Neuronal stem cell (in vitro differentiated cells): ENCODE measurements around the gene SIK2.
"Not testable (repeated sequence)": the region's sequence is repeated elsewhere in the genome, so short reads cannot be mapped to it uniquely, and the experiment has no call there.

ENCODE experiments used
- DNase-seq: peaks from one replicate; pipeline ENCODE4 v3.0.0-alpha.2; 2013; ENCODE audit warnings: low spot score
- H2AFZ ChIP-seq: one replicate; pipeline ENCODE4 v1.6.1; 2013; ENCODE audit warnings: mild to moderate bottlenecking, low read length, inconsistent platforms
- H2AK5ac ChIP-seq: 2 replicates; pipeline ENCODE4 v1.6.1; 2013; ENCODE audit warnings: low read depth, mild to moderate bottlenecking, inconsistent platforms, low read length, moderate library complexity, mixed read lengths
- H2BK120ac ChIP-seq: 2 replicates; pipeline ENCODE4 v1.6.1; 2013; ENCODE audit warnings: low read depth, mild to moderate bottlenecking, inconsistent platforms, low read length, moderate library complexity, mixed read lengths
- H2BK12ac ChIP-seq: one replicate; pipeline ENCODE4 v1.6.1; 2013; ENCODE audit warnings: low read length, inconsistent platforms
- H2BK15ac ChIP-seq: 2 replicates; pipeline ENCODE4 v1.6.1; 2013; ENCODE audit warnings: mild to moderate bottlenecking, low read length, inconsistent platforms, mixed read lengths
- H2BK5ac ChIP-seq: one replicate; pipeline ENCODE4 v1.6.1; 2013; ENCODE audit warnings: inconsistent platforms, mild to moderate bottlenecking, low read length, moderate library complexity
- H3K14ac ChIP-seq: one replicate; pipeline ENCODE4 v1.6.1; 2013; ENCODE audit warnings: low read length, inconsistent platforms
- H3K18ac ChIP-seq: 2 replicates; pipeline ENCODE4 v1.6.1; 2013; ENCODE audit warnings: low read length, inconsistent platforms
- H3K23ac ChIP-seq: 2 replicates; pipeline ENCODE4 v1.6.1; 2013; ENCODE audit warnings: low read depth, mild to moderate bottlenecking, mixed read lengths, low read length, inconsistent platforms; ENCODE audit not compliant: poor library complexity
- H3K27ac ChIP-seq: replicated peaks from 3 replicates; pipeline ENCODE4 v1.5.1; 2013; ENCODE audit warnings: low read length, inconsistent platforms
- H3K27me3 ChIP-seq, 3 experiments: 2 replicates each; pipeline ENCODE4 v1.6.1; 2013; ENCODE audit warnings: low read length in 3 of 3, mild to moderate bottlenecking in 2 of 3, inconsistent platforms in 1 of 3, low read depth in 1 of 3, mixed read lengths in 1 of 3, moderate library complexity in 1 of 3; ENCODE audit not compliant: control insufficient read depth in 3 of 3, insufficient read depth in 3 of 3
- H3K36me3 ChIP-seq, 2 donors: replicated peaks in 1 of 2; 2 replicates each; pipeline ENCODE4 v1.6.1; 2013; ENCODE audit warnings: low read length in 2 of 2; ENCODE audit not compliant: control insufficient read depth in 2 of 2, insufficient read depth in 2 of 2
- H3K4ac ChIP-seq: 2 replicates; pipeline ENCODE4 v1.6.1; 2013; ENCODE audit warnings: inconsistent platforms, mild to moderate bottlenecking, low read length, moderate library complexity
- H3K4me1 ChIP-seq, 2 donors: 1 replicate in 1 of 2; 2 replicates in 1 of 2; pipeline ENCODE4 v1.6.1; 2013; ENCODE audit warnings: low read length in 2 of 2, low read depth in 1 of 2; ENCODE audit not compliant: control insufficient read depth in 2 of 2, insufficient read depth in 1 of 2
- H3K4me2 ChIP-seq: one replicate; pipeline ENCODE4 v1.6.1; 2013; ENCODE audit warnings: mild to moderate bottlenecking, low read length, inconsistent platforms; ENCODE audit not compliant: insufficient read depth, poor library complexity, severe bottlenecking
- H3K4me3 ChIP-seq, 2 donors: 2 replicates each; pipeline ENCODE4 v1.5.1; 2013; ENCODE audit warnings: low read length in 2 of 2, mild to moderate bottlenecking in 2 of 2, inconsistent platforms in 1 of 2, moderate library complexity in 1 of 2
- H3K79me1 ChIP-seq: one replicate; pipeline ENCODE4 v1.6.1; 2013; ENCODE audit warnings: low read depth, mild to moderate bottlenecking, inconsistent platforms, low read length, moderate library complexity
- H3K9ac ChIP-seq: one replicate; pipeline ENCODE4 v1.6.1; 2013; ENCODE audit warnings: mild to moderate bottlenecking, low read depth, low read length, inconsistent platforms; ENCODE audit not compliant: poor library complexity
- H3K9me3 ChIP-seq, 2 donors: replicated peaks in 1 of 2; 2 replicates each; pipeline versions ENCODE3 to v1.6.1; 2013; ENCODE audit warnings: low read length in 2 of 2, mild to moderate bottlenecking in 2 of 2, inconsistent platforms in 1 of 2, low read depth in 1 of 2, mixed read lengths in 1 of 2, moderate library complexity in 1 of 2; ENCODE audit not compliant: control insufficient read depth in 2 of 2, insufficient read depth in 1 of 2
- H4K8ac ChIP-seq: one replicate; pipeline ENCODE4 v1.6.1; 2013; ENCODE audit warnings: low read depth, mild to moderate bottlenecking, inconsistent platforms, low read length, moderate library complexity
- H4K91ac ChIP-seq: one replicate; pipeline ENCODE4 v1.6.1; 2013; ENCODE audit warnings: low read length, low read depth, mild to moderate bottlenecking, inconsistent platforms; ENCODE audit not compliant: poor library complexity
- WGBS, 2 donors: extraction: QIAGEN DNeasy Blood & Tissue Kit; methylation state at CpG; one replicate each; pipeline ENCODE4 v1.1.7; 2013; ENCODE audit warnings: missing lambda C conversion rate in 2 of 2, mixed read lengths in 1 of 2; ENCODE audit not compliant: insufficient read length in 2 of 2, insufficient replicate concordance in 1 of 2; ENCODE audit errors: extremely low coverage in 2 of 2; 5-methylcytosine and 5-hydroxymethylcytosine counted together

Gene SIK2

DNA sequence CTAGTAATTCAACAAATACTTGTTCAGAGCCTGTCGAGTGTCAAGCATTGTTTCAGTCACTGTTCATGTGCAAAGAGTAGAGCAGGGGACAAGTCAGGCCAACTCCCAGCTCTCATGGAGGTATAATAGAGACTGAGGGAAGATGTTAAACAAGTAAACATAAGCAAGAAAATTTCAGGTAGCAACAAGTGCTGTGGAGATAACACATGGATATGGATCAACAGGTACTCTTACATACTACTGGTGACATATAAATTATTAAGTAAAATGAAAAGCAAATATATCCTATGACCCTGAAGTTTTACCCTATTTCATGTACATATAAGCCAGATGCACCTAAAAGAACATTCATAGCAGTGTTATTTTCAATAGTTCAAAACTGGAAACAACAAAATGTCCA is 42.7 kb downstream of the SIK2 start:
- Histone ChIP-seq H3K4me3 (no peak overlapping the region), H3K23ac (no peak overlapping the region), H3K14ac (no peak overlapping the region), H3K18ac (no peak overlapping the region), H2BK12ac (no peak overlapping the region), H2BK15ac (no peak overlapping the region), H2BK5ac (no peak overlapping the region), H2BK120ac (no peak overlapping the region), H4K91ac (no peak overlapping the region), H3K4ac (no peak overlapping the region), H3K27me3 (no peaks in the 10 kb centered on the region), H3K9ac (no peak overlapping the region), H2AFZ (no peak overlapping the region), H4K8ac (no peak overlapping the region), H3K4me1 (peaks cover 0 to 12% of the 10 kb centered on the region in 2 donors), H3K36me3 (peaks cover 2 to 4% of the 10 kb centered on the region in 2 donors), H3K79me1 (no peaks in the 10 kb centered on the region), H2AK5ac (no peak overlapping the region), H3K27ac (no peak overlapping the region), H3K9me3 (no peaks in the 10 kb centered on the region), H3K4me2 (no peak overlapping the region)
- DNase-seq, result no peak
- WGBS, 2 donors, result no CpG with 5 or more reads among the region's 1 CpG

DNA sequence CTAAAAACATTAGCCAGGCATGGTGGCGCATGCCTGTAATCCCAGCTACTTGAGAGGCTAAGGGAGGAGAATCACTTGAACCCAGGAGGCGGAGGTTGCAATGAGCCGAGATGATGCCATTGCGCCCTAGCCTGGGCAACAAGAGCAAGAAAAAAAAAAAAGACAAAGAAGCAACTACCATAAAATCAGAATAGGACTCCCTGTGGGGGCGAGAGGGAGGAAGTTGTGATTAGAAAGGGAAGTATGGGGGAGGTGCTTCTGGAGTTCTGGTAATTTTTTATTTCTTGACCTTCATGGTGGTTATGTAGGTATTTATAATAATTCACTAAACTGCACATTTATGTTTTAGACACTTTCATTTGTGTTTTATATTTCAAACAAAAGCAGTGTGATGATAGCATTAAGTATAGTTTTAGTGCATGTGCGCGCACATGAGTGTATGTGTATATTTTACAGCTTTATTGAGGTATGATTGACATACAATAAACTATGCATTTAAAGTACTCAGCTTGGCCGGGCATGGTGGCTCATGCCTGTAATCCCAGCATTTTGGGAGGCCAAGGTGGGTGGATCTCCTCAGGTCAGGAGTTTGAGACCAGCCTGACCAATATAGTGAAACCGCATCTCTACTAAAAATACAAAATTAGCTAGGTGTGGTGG is 43.5 kb downstream of the SIK2 start:
- Histone ChIP-seq H3K4me2 (no peak overlapping the region), H3K4ac (no peak overlapping the region), H4K8ac (no peak overlapping the region), H4K91ac (no peak overlapping the region), H3K79me1 (no peaks in the 10 kb centered on the region), H2AFZ (no peak overlapping the region), H3K27ac (no peak overlapping the region), H3K27me3 (no peaks in the 10 kb centered on the region), H2BK12ac (no peak overlapping the region), H3K14ac (no peak overlapping the region), H3K18ac (no peak overlapping the region), H2BK5ac (no peak overlapping the region), H3K36me3 (peaks cover 2 to 4% of the 10 kb centered on the region in 2 donors), H2BK120ac (no peak overlapping the region), H3K4me3 (no peak overlapping the region), H3K9me3 (no peaks in the 10 kb centered on the region), H3K9ac (no peak overlapping the region), H2BK15ac (no peak overlapping the region), H2AK5ac (no peak overlapping the region), H3K23ac (no peak overlapping the region), H3K4me1 (peaks cover 0 to 8% of the 10 kb centered on the region in 2 donors)
- no peak for DNase-seq
- WGBS, 2 donors, result no CpG with 5 or more reads among the region's 9 CpGs

DNA sequence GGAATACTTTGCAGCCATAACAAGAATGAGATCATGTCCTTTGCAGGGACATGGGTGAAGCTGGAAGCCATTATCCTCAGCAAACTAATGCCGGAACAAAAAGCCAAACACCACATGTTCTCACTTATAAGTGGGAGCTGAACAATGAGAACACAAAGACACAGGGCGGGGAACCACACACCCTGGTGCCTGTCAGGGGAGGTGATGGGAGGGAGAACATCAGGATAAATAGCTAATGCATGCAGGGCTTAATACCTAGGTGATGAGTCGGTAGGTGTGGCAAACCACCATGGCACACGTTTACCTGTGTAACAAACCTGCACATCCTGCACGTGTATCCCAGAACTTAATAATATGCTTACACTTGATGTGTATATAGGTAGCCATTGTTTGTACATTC is 49.1 kb downstream of the SIK2 start:
- not testable (repeated sequence) for H3K9ac ChIP-seq, H4K8ac ChIP-seq, H3K36me3 ChIP-seq, H3K27ac ChIP-seq, H2BK15ac ChIP-seq, H3K4me2 ChIP-seq, H2BK12ac ChIP-seq, H2BK5ac ChIP-seq, H3K23ac ChIP-seq, H3K14ac ChIP-seq, H3K9me3 ChIP-seq, H3K79me1 ChIP-seq, H3K27me3 ChIP-seq, H2AFZ ChIP-seq, H2BK120ac ChIP-seq, H2AK5ac ChIP-seq, H3K18ac ChIP-seq, H3K4ac ChIP-seq, H3K4me1 ChIP-seq, H4K91ac ChIP-seq, H3K4me3 ChIP-seq, DNase-seq
- no CpG with 5 or more reads among the region's 5 CpGs for WGBS, 2 donors

DNA sequence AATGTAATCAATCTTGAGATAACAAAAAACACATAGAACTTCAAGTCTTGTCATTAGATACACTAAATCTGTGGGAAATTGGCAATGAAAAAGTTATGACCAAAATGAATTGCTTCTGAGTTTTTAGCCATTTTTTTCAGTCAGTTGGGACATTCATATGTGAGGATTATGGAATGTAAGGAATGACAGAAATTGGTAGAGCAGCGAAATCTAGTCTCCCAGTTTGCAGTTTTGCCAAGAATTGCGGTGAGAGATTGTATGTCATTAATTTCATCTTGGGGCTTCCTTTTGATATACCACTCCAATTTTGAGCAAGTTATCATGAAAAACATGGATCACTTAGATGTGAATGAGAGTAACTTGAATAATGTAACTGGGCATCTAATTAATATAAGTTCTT is 49.9 kb downstream of the SIK2 start:
- Histone ChIP-seq H3K36me3 (peaks cover 0 to 9% of the 10 kb centered on the region in 2 donors), H3K18ac (no peak overlapping the region), H2BK12ac (no peak overlapping the region), H3K23ac (no peak overlapping the region), H3K9ac (no peak overlapping the region), H2BK15ac (no peak overlapping the region), H3K4ac (no peak overlapping the region), H4K91ac (no peak overlapping the region), H3K9me3 (no peaks in the 10 kb centered on the region), H4K8ac (no peak overlapping the region), H3K4me3 (no peak overlapping the region), H3K79me1 (no peaks in the 10 kb centered on the region), H2BK5ac (no peak overlapping the region), H3K14ac (no peak overlapping the region), H3K27ac (no peak overlapping the region), H3K4me1 (no peaks in the 10 kb centered on the region), H3K4me2 (no peak overlapping the region), H3K27me3 (no peaks in the 10 kb centered on the region), H2AFZ (no peak overlapping the region), H2AK5ac (no peak overlapping the region), H2BK120ac (no peak overlapping the region)
- no CpG with 5 or more reads among the region's 2 CpGs for WGBS, 2 donors
- DNase-seq, result no peak
